ENCODE data around the gene CIT. TPM values are rescaled to one million over a fixed set of nuclear protein-coding genes. Genes with fewer than 3 reads are reported as not detected.

CIT gene
- total and polyA plus RNA-seq, 8 donors = 0.38 to 2.7 (median 0.84) TPM

- H3K4me3 ChIP-seq = no peak overlapping the region
- H3K27me3 ChIP-seq = no peaks in the 10 kb centered on the region
- ATAC-seq = no peak
- no peak for DNase-seq
- no peaks in the 10 kb centered on the region for H3K36me3 ChIP-seq
- no peak for TF ChIP-seq CTCF (IDR thresholded peaks at IDR 0.05)
- no peak for FAIRE-seq
- H3K9me3 ChIP-seq = peaks cover 0 to 3% (median 0%) of the 10 kb centered on the region in 4 donors
- intact Hi-C loops (cut with DNase I) = no loop called here
- no peak overlapping the region for H3K27ac ChIP-seq
- H3K4me1 ChIP-seq = no peaks in the 10 kb centered on the region
- 99 to 100% methylated on average over 1 of the region's 1 CpG for WGBS, 2 donors
Observed at GRCh38 chr12:119744900-119745606, 132.1 kb downstream of the CIT start.

GRCh38 chr12:119742700-119743099, 134.4 kb downstream of the CIT start:
- H3K27ac ChIP-seq = no peak overlapping the region
- H3K4me1 ChIP-seq = no peaks in the 10 kb centered on the region
- FAIRE-seq (no peak), DNase-seq (no peak), ATAC-seq (no peak)
- H3K36me3 ChIP-seq = no peaks in the 10 kb centered on the region
- intact Hi-C loops (cut with DNase I) = no loop called here
- H3K27me3 ChIP-seq = no peaks in the 10 kb centered on the region
- no peak for TF ChIP-seq CTCF (IDR thresholded peaks at IDR 0.05)
- 90% methylated on average over 3 of the region's 3 CpGs for WGBS, 2 donors
- H3K4me3 ChIP-seq = no peak overlapping the region
- H3K9me3 ChIP-seq = peaks cover 0 to 3% (median 0%) of the 10 kb centered on the region in 4 donors

- FAIRE-seq = no peak
- no peak for TF ChIP-seq CTCF (IDR thresholded peaks at IDR 0.05)
Observed at GRCh38 chr12:119740830-119741229, 136.3 kb downstream of the CIT start.

GRCh38 chr12:119735079-119735478, 142.0 kb downstream of the CIT start:
- no peak overlapping the region for H3K4me3 ChIP-seq
- 95% methylated on average over 17 of the region's 17 CpGs for WGBS, 2 donors
- H3K9me3 ChIP-seq = no peaks in the 10 kb centered on the region
- ATAC-seq (no peak), FAIRE-seq (no peak), DNase-seq (no peak)
- intact Hi-C loops (cut with DNase I) = no loop called here
- no peaks in the 10 kb centered on the region for H3K4me1 ChIP-seq
- H3K36me3 ChIP-seq = no peaks in the 10 kb centered on the region
- no peaks in the 10 kb centered on the region for H3K27me3 ChIP-seq
- TF ChIP-seq CTCF (IDR thresholded peaks at IDR 0.05) = no peak
- no peak overlapping the region for H3K27ac ChIP-seq

More at GRCh38 chr12:119740830-119741229, 136.3 kb downstream of the CIT start:
- Histone ChIP-seq H3K27me3 (no peaks in the 10 kb centered on the region), H3K4me1 (no peaks in the 10 kb centered on the region), H3K9me3 (peaks cover 0 to 3% (median 0%) of the 10 kb centered on the region in 4 donors), H3K4me3 (no peak overlapping the region), H3K27ac (no peak overlapping the region), H3K36me3 (no peaks in the 10 kb centered on the region)
- DNase-seq (no peak), ATAC-seq (no peak)
- intact Hi-C loops (cut with DNase I) = no loop called here
- WGBS, 2 donors = 97 to 99% methylated on average over 4 of the region's 4 CpGs

GRCh38 chr12:119730381-119730780, 146.7 kb downstream of the CIT start:
- no peak for ATAC-seq
- intact Hi-C loops (cut with DNase I) = no loop called here
- FAIRE-seq = no peak

More at GRCh38 chr12:119730381-119730780, 146.7 kb downstream of the CIT start:
- Histone ChIP-seq H3K4me3 (no peak overlapping the region), H3K27me3 (no peaks in the 10 kb centered on the region), H3K36me3 (no peaks in the 10 kb centered on the region), H3K27ac (no peak overlapping the region), H3K4me1 (no peaks in the 10 kb centered on the region), H3K9me3 (no peaks in the 10 kb centered on the region)
- no peak for TF ChIP-seq CTCF (IDR thresholded peaks at IDR 0.05)
- DNase-seq = no peak
- WGBS, 2 donors = 91 to 92% methylated on average over 13 of the region's 13 CpGs

Data from pancreas (tissue), 10 donors.